GM23338 (cell line): Measurements from ENCODE around the gene PRR14.
A peak's percentile ranks its signal among the peaks of the same experiment; 100 is the strongest.

ENCODE experiments used
- CREB1 ChIP-seq: fragments of 250-450 bp; sonication (Bioruptor Pico); IDR thresholded peaks from 2 replicates; pipeline ENCODE4 v1.5.0; 2020; ENCODE audit warnings: low read depth, mild to moderate bottlenecking, moderate library complexity
- CTCF ChIP-seq, 2 experiments: fragments of 200-600 bp in 1 of 2; sonication (generic) in 1 of 2; conservative IDR thresholded peaks; 2 replicates each; pipeline versions ENCODE4 v1.5.1 to v1.6.1; 2016 to 2017; ENCODE audit warnings: antibody characterized with exemption in 2 of 2, low read depth in 2 of 2, mild to moderate bottlenecking in 2 of 2, moderate library complexity in 1 of 2

GRCh38 chr16:30697264-30698138 is 46.7 kb downstream of the PRR14 start:
- TF ChIP-seq CTCF (conservative IDR thresholded peaks at IDR 0.05; ENCODE audit: low read depth in 2 of 2) (no peak), CREB1 (peak; percentile 75)
